Neuronal stem cell (in vitro differentiated cells): Measurements from ENCODE around the gene GPBP1.
"Not testable (repeated sequence)": the region's sequence is repeated elsewhere in the genome, so short reads cannot be mapped to it uniquely, and the experiment has no call there.

Experiments used
- DNase-seq: peaks from one replicate; pipeline ENCODE4 v3.0.0-alpha.2; 2013; ENCODE audit warnings: low spot score
- H2AFZ ChIP-seq: one replicate; pipeline ENCODE4 v1.6.1; 2013; ENCODE audit warnings: mild to moderate bottlenecking, low read length, inconsistent platforms
- H2AK5ac ChIP-seq: 2 replicates; pipeline ENCODE4 v1.6.1; 2013; ENCODE audit warnings: low read depth, mild to moderate bottlenecking, inconsistent platforms, low read length, moderate library complexity, mixed read lengths
- H2BK120ac ChIP-seq: 2 replicates; pipeline ENCODE4 v1.6.1; 2013; ENCODE audit warnings: low read depth, mild to moderate bottlenecking, inconsistent platforms, low read length, moderate library complexity, mixed read lengths
- H2BK12ac ChIP-seq: one replicate; pipeline ENCODE4 v1.6.1; 2013; ENCODE audit warnings: low read length, inconsistent platforms
- H2BK15ac ChIP-seq: 2 replicates; pipeline ENCODE4 v1.6.1; 2013; ENCODE audit warnings: mild to moderate bottlenecking, low read length, inconsistent platforms, mixed read lengths
- H2BK5ac ChIP-seq: one replicate; pipeline ENCODE4 v1.6.1; 2013; ENCODE audit warnings: inconsistent platforms, mild to moderate bottlenecking, low read length, moderate library complexity
- H3K14ac ChIP-seq: one replicate; pipeline ENCODE4 v1.6.1; 2013; ENCODE audit warnings: low read length, inconsistent platforms
- H3K18ac ChIP-seq: 2 replicates; pipeline ENCODE4 v1.6.1; 2013; ENCODE audit warnings: low read length, inconsistent platforms
- H3K23ac ChIP-seq: 2 replicates; pipeline ENCODE4 v1.6.1; 2013; ENCODE audit warnings: low read depth, mild to moderate bottlenecking, mixed read lengths, low read length, inconsistent platforms; ENCODE audit not compliant: poor library complexity
- H3K27ac ChIP-seq: replicated peaks from 3 replicates; pipeline ENCODE4 v1.5.1; 2013; ENCODE audit warnings: low read length, inconsistent platforms
- H3K27me3 ChIP-seq, 3 experiments: 2 replicates each; pipeline ENCODE4 v1.6.1; 2013; ENCODE audit warnings: low read length in 3 of 3, mild to moderate bottlenecking in 2 of 3, inconsistent platforms in 1 of 3, low read depth in 1 of 3, mixed read lengths in 1 of 3, moderate library complexity in 1 of 3; ENCODE audit not compliant: control insufficient read depth in 3 of 3, insufficient read depth in 3 of 3
- H3K36me3 ChIP-seq, 2 donors: replicated peaks in 1 of 2; 2 replicates each; pipeline ENCODE4 v1.6.1; 2013; ENCODE audit warnings: low read length in 2 of 2; ENCODE audit not compliant: control insufficient read depth in 2 of 2, insufficient read depth in 2 of 2
- H3K4ac ChIP-seq: 2 replicates; pipeline ENCODE4 v1.6.1; 2013; ENCODE audit warnings: inconsistent platforms, mild to moderate bottlenecking, low read length, moderate library complexity
- H3K4me1 ChIP-seq, 2 donors: 1 replicate in 1 of 2; 2 replicates in 1 of 2; pipeline ENCODE4 v1.6.1; 2013; ENCODE audit warnings: low read length in 2 of 2, low read depth in 1 of 2; ENCODE audit not compliant: control insufficient read depth in 2 of 2, insufficient read depth in 1 of 2
- H3K4me2 ChIP-seq: one replicate; pipeline ENCODE4 v1.6.1; 2013; ENCODE audit warnings: mild to moderate bottlenecking, low read length, inconsistent platforms; ENCODE audit not compliant: insufficient read depth, poor library complexity, severe bottlenecking
- H3K4me3 ChIP-seq, 2 donors: 2 replicates each; pipeline ENCODE4 v1.5.1; 2013; ENCODE audit warnings: low read length in 2 of 2, mild to moderate bottlenecking in 2 of 2, inconsistent platforms in 1 of 2, moderate library complexity in 1 of 2
- H3K79me1 ChIP-seq: one replicate; pipeline ENCODE4 v1.6.1; 2013; ENCODE audit warnings: low read depth, mild to moderate bottlenecking, inconsistent platforms, low read length, moderate library complexity
- H3K9ac ChIP-seq: one replicate; pipeline ENCODE4 v1.6.1; 2013; ENCODE audit warnings: mild to moderate bottlenecking, low read depth, low read length, inconsistent platforms; ENCODE audit not compliant: poor library complexity
- H3K9me3 ChIP-seq, 2 donors: replicated peaks in 1 of 2; 2 replicates each; pipeline versions ENCODE3 to v1.6.1; 2013; ENCODE audit warnings: low read length in 2 of 2, mild to moderate bottlenecking in 2 of 2, inconsistent platforms in 1 of 2, low read depth in 1 of 2, mixed read lengths in 1 of 2, moderate library complexity in 1 of 2; ENCODE audit not compliant: control insufficient read depth in 2 of 2, insufficient read depth in 1 of 2
- H4K8ac ChIP-seq: one replicate; pipeline ENCODE4 v1.6.1; 2013; ENCODE audit warnings: low read depth, mild to moderate bottlenecking, inconsistent platforms, low read length, moderate library complexity
- H4K91ac ChIP-seq: one replicate; pipeline ENCODE4 v1.6.1; 2013; ENCODE audit warnings: low read length, low read depth, mild to moderate bottlenecking, inconsistent platforms; ENCODE audit not compliant: poor library complexity
- WGBS, 2 donors: extraction: QIAGEN DNeasy Blood & Tissue Kit; methylation state at CpG; one replicate each; pipeline ENCODE4 v1.1.7; 2013; ENCODE audit warnings: missing lambda C conversion rate in 2 of 2, mixed read lengths in 1 of 2; ENCODE audit not compliant: insufficient read length in 2 of 2, insufficient replicate concordance in 1 of 2; ENCODE audit errors: extremely low coverage in 2 of 2; 5-methylcytosine and 5-hydroxymethylcytosine counted together

GPBP1 gene

DNA sequence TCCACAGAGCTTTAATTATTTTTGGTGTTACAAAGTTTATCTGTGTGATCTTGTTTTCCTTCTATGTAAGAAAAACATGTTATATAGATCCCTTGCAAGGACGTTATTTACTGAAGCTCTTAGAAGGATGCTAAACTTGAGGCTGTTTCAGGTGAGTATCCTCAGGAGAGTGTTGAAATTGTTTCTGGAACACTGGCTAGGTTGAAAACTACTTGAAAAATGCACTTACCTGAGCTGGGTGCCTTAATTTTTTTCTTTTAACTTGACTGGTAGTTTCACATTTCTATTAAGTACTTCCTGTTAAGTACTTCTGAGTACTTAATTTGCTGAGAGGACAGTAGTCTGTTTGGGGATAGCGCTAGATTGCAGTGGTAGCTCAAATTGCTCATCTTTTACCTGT, 18.1 kb downstream of the GPBP1 start:
- no peak overlapping the region for H2BK15ac ChIP-seq
- no peak for DNase-seq
- no peak overlapping the region for H3K14ac ChIP-seq
- H3K79me1 ChIP-seq = peaks cover 3% of the 10 kb centered on the region
- H3K9ac ChIP-seq = no peak overlapping the region
- H2BK120ac ChIP-seq = no peak overlapping the region
- no peak overlapping the region for H2AK5ac ChIP-seq
- WGBS, 2 donors = no CpG with 5 or more reads among the region's 2 CpGs
- no peak overlapping the region for H3K18ac ChIP-seq
- no peak overlapping the region for H2BK5ac ChIP-seq
- no peak overlapping the region for H2BK12ac ChIP-seq
- H3K4me3 ChIP-seq = no peak overlapping the region
- no peak overlapping the region for H3K4me2 ChIP-seq
- peaks cover 0 to 13% of the 10 kb centered on the region in 2 donors for H3K9me3 ChIP-seq
- H3K4me1 ChIP-seq = no peaks in the 10 kb centered on the region
- no peak overlapping the region for H3K23ac ChIP-seq
- no peaks in the 10 kb centered on the region for H3K27me3 ChIP-seq
- peaks cover 0 to 69% of the 10 kb centered on the region in 2 donors for H3K36me3 ChIP-seq
- no peak overlapping the region for H3K27ac ChIP-seq
- no peak overlapping the region for H3K4ac ChIP-seq
- H2AFZ ChIP-seq = no peak overlapping the region
- no peak overlapping the region for H4K8ac ChIP-seq
- H4K91ac ChIP-seq = no peak overlapping the region

DNA sequence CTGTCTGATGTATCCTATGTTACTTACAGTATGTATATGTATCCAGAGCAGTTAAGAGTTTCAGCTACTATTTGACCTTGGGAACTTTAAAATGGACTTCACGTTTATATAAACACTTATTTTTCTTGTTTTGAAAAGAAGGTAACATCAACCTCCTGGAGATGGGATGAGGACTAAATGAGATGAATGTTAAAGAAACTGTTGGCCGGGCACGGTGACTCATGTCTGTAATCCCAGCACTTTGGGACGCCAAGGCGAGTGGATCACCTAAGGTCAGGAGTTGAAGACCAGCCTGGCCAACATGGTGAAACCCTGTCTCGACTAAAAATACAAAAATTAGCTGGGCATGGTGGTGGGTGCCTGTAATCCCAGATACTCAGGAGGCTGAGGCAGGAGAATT, 19.0 kb downstream of the GPBP1 start:
- peaks cover 0 to 69% of the 10 kb centered on the region in 2 donors for H3K36me3 ChIP-seq
- H3K23ac ChIP-seq, H3K4me3 ChIP-seq, H2BK15ac ChIP-seq, H3K4me1 ChIP-seq, H3K27ac ChIP-seq, H3K4ac ChIP-seq, H3K27me3 ChIP-seq, DNase-seq, H3K18ac ChIP-seq, H3K79me1 ChIP-seq, H3K4me2 ChIP-seq, H2AK5ac ChIP-seq, H2BK5ac ChIP-seq, H2BK12ac ChIP-seq, H2BK120ac ChIP-seq, H3K9ac ChIP-seq, H4K8ac ChIP-seq, H4K91ac ChIP-seq, H3K14ac ChIP-seq, H2AFZ ChIP-seq: not testable (repeated sequence)
- peaks cover 0 to 13% of the 10 kb centered on the region in 2 donors for H3K9me3 ChIP-seq
- no CpG with 5 or more reads among the region's 6 CpGs for WGBS, 2 donors

DNA sequence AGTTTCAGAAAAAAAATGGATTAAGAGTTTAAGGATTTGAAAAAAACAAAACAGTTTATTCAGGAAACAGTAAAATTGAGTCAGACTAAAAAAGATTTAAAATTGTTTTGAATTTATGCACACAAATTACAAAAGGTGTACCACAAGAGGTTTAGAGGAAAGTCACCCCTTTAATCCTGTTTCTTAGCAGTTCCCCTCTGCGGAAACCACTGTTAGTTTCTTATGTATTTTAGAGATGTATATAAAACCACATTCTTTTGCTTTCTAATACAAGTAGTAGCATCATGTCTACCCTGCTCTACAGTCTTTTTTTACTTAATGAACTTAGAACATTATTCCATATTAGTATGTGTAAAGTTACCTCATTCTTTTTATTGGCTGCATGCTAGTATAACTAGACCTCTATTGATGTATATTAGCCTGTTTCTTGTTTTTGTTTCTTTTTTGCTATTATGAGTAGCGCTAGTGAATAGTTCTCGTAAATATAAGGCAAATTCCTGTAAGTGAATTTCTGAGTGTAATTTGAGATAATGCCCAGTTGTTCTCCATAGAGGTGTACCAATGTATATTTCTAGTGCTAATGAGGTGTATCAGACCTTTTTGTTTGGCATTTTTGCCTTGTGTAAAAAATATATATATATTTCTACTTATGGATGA, 20.0 kb downstream of the GPBP1 start:
- H3K4me3 ChIP-seq = no peak overlapping the region
- no peak overlapping the region for H3K18ac ChIP-seq
- H2AK5ac ChIP-seq = no peak overlapping the region
- H2BK12ac ChIP-seq = no peak overlapping the region
- no peak overlapping the region for H2BK15ac ChIP-seq
- WGBS, 2 donors = no CpG with 5 or more reads among the region's 3 CpGs
- H3K23ac ChIP-seq = no peak overlapping the region
- no peaks in the 10 kb centered on the region for H3K4me1 ChIP-seq
- H2AFZ ChIP-seq = no peak overlapping the region
- no peak overlapping the region for H3K4ac ChIP-seq
- no peak overlapping the region for H3K27ac ChIP-seq
- no peak overlapping the region for H4K8ac ChIP-seq
- no peak overlapping the region for H3K14ac ChIP-seq
- no peaks in the 10 kb centered on the region for H3K27me3 ChIP-seq
- peaks cover 0 to 13% of the 10 kb centered on the region in 2 donors for H3K9me3 ChIP-seq
- H4K91ac ChIP-seq = no peak overlapping the region
- no peak overlapping the region for H3K4me2 ChIP-seq
- no peak overlapping the region for H2BK120ac ChIP-seq
- peaks cover 0 to 69% of the 10 kb centered on the region in 2 donors for H3K36me3 ChIP-seq
- peaks cover 3% of the 10 kb centered on the region for H3K79me1 ChIP-seq
- H3K9ac ChIP-seq = no peak overlapping the region
- no peak for DNase-seq
- H2BK5ac ChIP-seq = no peak overlapping the region

DNA sequence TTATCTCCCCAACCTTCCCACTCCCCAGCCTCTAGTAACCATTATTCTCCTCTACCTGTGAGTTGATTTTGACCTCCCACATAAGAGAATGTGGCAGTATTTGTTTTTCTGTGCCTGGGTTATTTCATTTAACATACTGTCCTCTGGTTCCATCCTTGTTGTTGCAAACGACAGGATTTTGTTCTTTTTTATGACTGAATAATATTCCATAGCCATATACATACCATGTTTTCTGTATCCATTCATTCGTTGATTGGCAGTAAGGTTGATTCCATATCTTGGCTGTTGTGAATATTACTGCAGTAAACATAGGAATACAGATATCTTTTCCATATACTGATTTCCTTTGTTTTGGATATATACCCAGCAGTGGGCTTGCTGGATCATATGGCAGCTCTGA, 20.8 kb downstream of the GPBP1 start:
- H3K9ac ChIP-seq = no peak overlapping the region
- H2BK12ac ChIP-seq = no peak overlapping the region
- no peak overlapping the region for H2BK120ac ChIP-seq
- no peak overlapping the region for H2AK5ac ChIP-seq
- no peak overlapping the region for H2BK15ac ChIP-seq
- H2BK5ac ChIP-seq = no peak overlapping the region
- H3K9me3 ChIP-seq = peaks cover 0 to 13% of the 10 kb centered on the region in 2 donors
- no peak for DNase-seq
- no CpG with 5 or more reads among the region's 2 CpGs for WGBS, 2 donors
- H2AFZ ChIP-seq = no peak overlapping the region
- H3K18ac ChIP-seq = no peak overlapping the region
- H3K4me2 ChIP-seq = no peak overlapping the region
- no peaks in the 10 kb centered on the region for H3K27me3 ChIP-seq
- H3K36me3 ChIP-seq = peaks cover 0 to 73% of the 10 kb centered on the region in 2 donors
- H3K4me3 ChIP-seq = no peak overlapping the region
- H3K23ac ChIP-seq = no peak overlapping the region
- H4K8ac ChIP-seq = no peak overlapping the region
- no peak overlapping the region for H3K14ac ChIP-seq
- H3K4me1 ChIP-seq = no peaks in the 10 kb centered on the region
- H4K91ac ChIP-seq = no peak overlapping the region
- H3K27ac ChIP-seq = no peak overlapping the region
- H3K4ac ChIP-seq = no peak overlapping the region
- H3K79me1 ChIP-seq = peaks cover 3% of the 10 kb centered on the region
